ENCODE results near the gene ESM1.

DNA sequence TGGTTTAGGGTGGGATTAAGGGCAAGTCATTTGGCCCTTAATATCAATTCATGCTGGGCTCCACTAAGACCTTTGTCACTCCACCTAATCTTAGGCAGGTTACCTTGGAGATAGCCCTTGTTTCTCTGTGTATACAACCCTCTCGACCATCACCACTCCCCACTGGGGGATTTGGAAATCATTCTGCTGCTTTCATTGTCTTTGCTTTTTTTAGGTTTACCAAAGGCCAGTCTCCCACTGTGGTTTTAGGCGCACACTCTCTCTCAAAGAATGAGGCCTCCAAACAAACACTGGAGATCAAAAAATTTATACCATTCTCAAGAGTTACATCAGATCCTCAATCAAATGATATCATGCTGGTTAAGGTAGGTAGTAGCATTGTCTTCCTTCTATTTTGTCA, 44.8 kb upstream of the ESM1 start:
- no peak for TF ChIP-seq CTCF (IDR thresholded peaks at IDR 0.05; ENCODE audit: poor library complexity, severe bottlenecking)
- no peak for TF ChIP-seq POLR2AphosphoS5 (IDR thresholded peaks at IDR 0.05)
- TF ChIP-seq RAD21 (conservative IDR thresholded peaks at IDR 0.05) = no peak
- no peak for TF ChIP-seq EP300 (conservative IDR thresholded peaks at IDR 0.05; ENCODE audit: poor library complexity, severe bottlenecking)
